HepG2 (cell line): ENCODE measurements around the gene SYNJ2. TPM values are rescaled to one million over a fixed set of nuclear protein-coding genes. Genes with fewer than 3 reads are reported as not detected.

ENCODE experiments used
- ARNTL ChIP-seq: sonication (generic); formaldehyde crosslinking; IDR thresholded peaks from 2 replicates; pipeline ENCODE4 v1.4.0; 2020; ENCODE audit warnings: mild to moderate bottlenecking, missing genetic modification reagents
- IRX3 ChIP-seq: sonication (generic); formaldehyde crosslinking; IDR thresholded peaks from 2 replicates; pipeline ENCODE4 v1.8.1; 2023; ENCODE audit warnings: mild to moderate bottlenecking, low read depth, missing genetic modification reagents, borderline replicate concordance
- ISL2 ChIP-seq: sonication (generic); formaldehyde crosslinking; IDR thresholded peaks from 2 replicates; pipeline ENCODE4 v1.5.0; 2020; ENCODE audit warnings: missing genetic modification reagents
- MTF1 ChIP-seq: sonication (generic); formaldehyde crosslinking; IDR thresholded peaks from 2 replicates; pipeline ENCODE4 v1.5.0; 2020; ENCODE audit warnings: missing genetic modification reagents
- PPARG ChIP-seq: conservative IDR thresholded peaks from 2 replicates; pipeline ENCODE4 v1.6.1; 2016; ENCODE audit warnings: missing biosample characterization, missing genetic modification reagents
- SAFB2 ChIP-seq: sonication (generic); formaldehyde crosslinking; IDR thresholded peaks from 2 replicates; pipeline ENCODE4 v1.5.1; 2020; ENCODE audit warnings: missing genetic modification reagents, low read depth, mild to moderate bottlenecking, borderline replicate concordance
- ZFP41 ChIP-seq: sonication (generic); formaldehyde crosslinking; IDR thresholded peaks from 2 replicates; pipeline ENCODE4 v1.4.0; 2020; ENCODE audit warnings: mild to moderate bottlenecking, missing genetic modification reagents, borderline replicate concordance
- ZNF558 ChIP-seq: sonication (generic); formaldehyde crosslinking; IDR thresholded peaks from 2 replicates; pipeline ENCODE4 v1.9.0; 2022; ENCODE audit warnings: mild to moderate bottlenecking, missing genetic modification reagents, borderline replicate concordance
- ZNF652 ChIP-seq: IDR thresholded peaks from 2 replicates; pipeline ENCODE4 v1.6.1; 2016; ENCODE audit warnings: low read depth, borderline replicate concordance
- ZNF703 ChIP-seq: sonication (generic); formaldehyde crosslinking; IDR thresholded peaks from 2 replicates; pipeline ENCODE4 v1.5.1; 2020; ENCODE audit warnings: missing genetic modification reagents, mild to moderate bottlenecking, moderate library complexity, borderline replicate concordance
- ZNF850 ChIP-seq: sonication (generic); formaldehyde crosslinking; conservative IDR thresholded peaks from 2 replicates; pipeline ENCODE4 v1.9.0; 2021; ENCODE audit warnings: mild to moderate bottlenecking, missing genetic modification reagents
- ZSCAN25 ChIP-seq: sonication (generic); formaldehyde crosslinking; IDR thresholded peaks from 2 replicates; pipeline ENCODE4 v1.8.0; 2022; ENCODE audit warnings: mild to moderate bottlenecking, missing genetic modification reagents
- polyA plus RNA-seq, 8 experiments: library from polyadenylated mRNA; depleted of rRNA in 3 of 8; stranded (reverse) in 7 of 8; unstranded in 1 of 8; fragments of >200 nt; fragmentation: Illumina TruSeq in 4 of 8; extraction: Trizol in 4 of 8; gene quantifications; 2 replicates each; pipeline versions ENCODE4 v1.2.1 to v1.2.3, GENCODE V29; 2011 to 2016; ENCODE audit warnings: low read depth in 4 of 8, missing spikeins in 1 of 8, mixed read lengths in 1 of 8; ENCODE audit not compliant: insufficient read depth in 1 of 8
- total RNA-seq, 5 experiments: library from RNA; depleted of rRNA; stranded (reverse); fragments of >200 nt; fragmentation: Illumina TruSeq; extraction: Trizol; gene quantifications; 2 replicates each; pipeline ENCODE4 v1.2.3, GENCODE V29; 2016; ENCODE audit warnings: low read depth in 1 of 5
- TF ChIP-seq, protein P1 (sequence below): sonication (generic); formaldehyde crosslinking; IDR thresholded peaks from 2 replicates; pipeline ENCODE4 v1.9.0; 2022; ENCODE audit warnings: low read depth, missing genetic modification reagents
- TF ChIP-seq, protein P2 (sequence below): sonication (generic); formaldehyde crosslinking; IDR thresholded peaks from 2 replicates; pipeline ENCODE4 v1.4.0; 2020; ENCODE audit warnings: missing genetic modification reagents
- TF ChIP-seq, protein P3 (sequence below): sonication (generic); formaldehyde crosslinking; IDR thresholded peaks from 2 replicates; pipeline ENCODE4 v1.5.0; 2020; ENCODE audit warnings: mild to moderate bottlenecking, low read depth, missing genetic modification reagents, borderline replicate concordance
- TF ChIP-seq, protein P4 (sequence below): sonication (generic); formaldehyde crosslinking; conservative IDR thresholded peaks from 2 replicates; pipeline ENCODE4 v1.4.0; 2020; ENCODE audit warnings: missing genetic modification reagents
- TF ChIP-seq, protein P5 (sequence below): sonication (generic); formaldehyde crosslinking; IDR thresholded peaks from 2 replicates; pipeline ENCODE4 v1.5.1; 2020; ENCODE audit warnings: missing genetic modification reagents, mild to moderate bottlenecking, borderline replicate concordance

Gene SYNJ2
- total and polyA plus RNA-seq, 2 of the 13 experiments (the other 11 are each of a cell fraction or from before 2014, with no cell fraction given), result 39.1 to 57.6 TPM

DNA sequence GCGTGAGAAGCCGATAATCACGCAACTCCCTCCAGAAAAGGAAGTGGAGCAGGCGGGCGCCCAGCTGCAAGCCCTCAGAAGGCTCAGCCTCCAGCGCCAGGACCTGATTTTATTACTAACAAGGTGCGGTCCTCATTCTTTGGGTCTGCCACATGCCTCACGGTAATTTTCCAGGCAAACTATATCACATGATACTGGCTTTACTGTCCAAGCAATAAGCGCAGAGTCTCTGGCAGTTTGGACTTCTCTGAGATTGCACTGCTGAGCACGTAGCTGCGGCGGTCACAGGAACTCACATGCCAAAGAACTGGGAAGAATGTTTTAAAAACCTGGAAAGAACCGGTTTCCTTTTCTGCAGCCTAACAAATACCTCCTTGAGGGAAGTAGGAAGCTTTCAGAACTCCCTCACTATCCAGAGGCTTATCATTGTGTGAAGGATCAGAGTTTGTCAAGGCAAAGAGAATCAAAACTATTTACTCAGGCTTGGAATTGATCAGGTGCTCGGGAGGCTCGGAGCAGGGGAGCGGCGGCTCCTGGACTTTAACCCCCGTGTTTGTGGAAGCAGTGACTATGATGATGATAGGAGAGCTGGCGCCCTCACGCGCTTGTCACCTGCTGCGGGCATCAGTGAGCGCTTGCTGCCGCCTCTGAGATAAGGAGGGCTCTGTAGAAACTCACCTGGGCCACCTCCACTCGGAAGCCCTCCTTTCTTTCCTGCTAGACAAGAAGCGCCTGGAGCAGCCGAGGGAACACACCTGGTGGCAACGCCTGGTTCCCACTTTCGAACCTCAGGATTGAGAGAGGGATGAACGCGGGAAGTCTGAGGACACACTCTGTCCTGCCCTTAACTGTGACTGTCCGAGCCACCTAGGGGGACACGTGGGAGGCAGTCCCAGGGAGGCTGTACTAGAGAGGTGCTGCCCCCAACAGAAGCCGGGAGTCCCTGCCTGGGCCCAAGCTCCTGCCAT lies 27.2 kb upstream of the SYNJ2 start (continued):
- TF ChIP-seq, protein P1, sequence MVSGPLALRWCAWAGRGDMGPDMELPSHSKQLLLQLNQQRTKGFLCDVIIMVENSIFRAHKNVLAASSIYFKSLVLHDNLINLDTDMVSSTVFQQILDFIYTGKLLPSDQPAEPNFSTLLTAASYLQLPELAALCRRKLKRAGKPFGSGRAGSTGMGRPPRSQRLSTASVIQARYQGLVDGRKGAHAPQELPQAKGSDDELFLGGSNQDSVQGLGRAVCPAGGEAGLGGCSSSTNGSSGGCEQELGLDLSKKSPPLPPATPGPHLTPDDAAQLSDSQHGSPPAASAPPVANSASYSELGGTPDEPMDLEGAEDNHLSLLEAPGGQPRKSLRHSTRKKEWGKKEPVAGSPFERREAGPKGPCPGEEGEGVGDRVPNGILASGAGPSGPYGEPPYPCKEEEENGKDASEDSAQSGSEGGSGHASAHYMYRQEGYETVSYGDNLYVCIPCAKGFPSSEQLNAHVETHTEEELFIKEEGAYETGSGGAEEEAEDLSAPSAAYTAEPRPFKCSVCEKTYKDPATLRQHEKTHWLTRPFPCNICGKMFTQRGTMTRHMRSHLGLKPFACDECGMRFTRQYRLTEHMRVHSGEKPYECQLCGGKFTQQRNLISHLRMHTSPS, result 0 out of 2 replicates have a peak, but pooled peaks have one; percentile 58
- TF ChIP-seq ZFP41 (CRISPR knock-in tag) (no peak), ARNTL (CRISPR knock-in tag) (peak; percentile 74), ISL2 (peak; percentile 80), SAFB2 (no peak), PPARG (CRISPR knock-in tag) (peak; percentile 75), ZNF558 (peak; percentile 61; the same call in 1 of the 2 replicates), ZNF652 (CRISPR knock-in tag) (peak; percentile 8; the same call in 1 of the 2 replicates), IRX3 (CRISPR knock-in tag) (no peak), ZSCAN25 (peak; percentile 98), ZNF850 (CRISPR knock-in tag) (no peak), ZNF703 (peak; percentile 71; the same call in 1 of the 2 replicates), MTF1 (no peak)
- TF ChIP-seq, protein P2, sequence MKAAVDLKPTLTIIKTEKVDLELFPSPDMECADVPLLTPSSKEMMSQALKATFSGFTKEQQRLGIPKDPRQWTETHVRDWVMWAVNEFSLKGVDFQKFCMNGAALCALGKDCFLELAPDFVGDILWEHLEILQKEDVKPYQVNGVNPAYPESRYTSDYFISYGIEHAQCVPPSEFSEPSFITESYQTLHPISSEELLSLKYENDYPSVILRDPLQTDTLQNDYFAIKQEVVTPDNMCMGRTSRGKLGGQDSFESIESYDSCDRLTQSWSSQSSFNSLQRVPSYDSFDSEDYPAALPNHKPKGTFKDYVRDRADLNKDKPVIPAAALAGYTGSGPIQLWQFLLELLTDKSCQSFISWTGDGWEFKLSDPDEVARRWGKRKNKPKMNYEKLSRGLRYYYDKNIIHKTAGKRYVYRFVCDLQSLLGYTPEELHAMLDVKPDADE (CRISPR knock-in tag), result no peak
- TF ChIP-seq, protein P3, sequence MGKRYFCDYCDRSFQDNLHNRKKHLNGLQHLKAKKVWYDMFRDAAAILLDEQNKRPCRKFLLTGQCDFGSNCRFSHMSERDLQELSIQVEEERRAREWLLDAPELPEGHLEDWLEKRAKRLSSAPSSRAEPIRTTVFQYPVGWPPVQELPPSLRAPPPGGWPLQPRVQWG (CRISPR knock-in tag), result no peak
- TF ChIP-seq, protein P4, sequence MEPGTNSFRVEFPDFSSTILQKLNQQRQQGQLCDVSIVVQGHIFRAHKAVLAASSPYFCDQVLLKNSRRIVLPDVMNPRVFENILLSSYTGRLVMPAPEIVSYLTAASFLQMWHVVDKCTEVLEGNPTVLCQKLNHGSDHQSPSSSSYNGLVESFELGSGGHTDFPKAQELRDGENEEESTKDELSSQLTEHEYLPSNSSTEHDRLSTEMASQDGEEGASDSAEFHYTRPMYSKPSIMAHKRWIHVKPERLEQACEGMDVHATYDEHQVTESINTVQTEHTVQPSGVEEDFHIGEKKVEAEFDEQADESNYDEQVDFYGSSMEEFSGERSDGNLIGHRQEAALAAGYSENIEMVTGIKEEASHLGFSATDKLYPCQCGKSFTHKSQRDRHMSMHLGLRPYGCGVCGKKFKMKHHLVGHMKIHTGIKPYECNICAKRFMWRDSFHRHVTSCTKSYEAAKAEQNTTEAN (CRISPR knock-in tag), result no peak
- TF ChIP-seq, protein P5, sequence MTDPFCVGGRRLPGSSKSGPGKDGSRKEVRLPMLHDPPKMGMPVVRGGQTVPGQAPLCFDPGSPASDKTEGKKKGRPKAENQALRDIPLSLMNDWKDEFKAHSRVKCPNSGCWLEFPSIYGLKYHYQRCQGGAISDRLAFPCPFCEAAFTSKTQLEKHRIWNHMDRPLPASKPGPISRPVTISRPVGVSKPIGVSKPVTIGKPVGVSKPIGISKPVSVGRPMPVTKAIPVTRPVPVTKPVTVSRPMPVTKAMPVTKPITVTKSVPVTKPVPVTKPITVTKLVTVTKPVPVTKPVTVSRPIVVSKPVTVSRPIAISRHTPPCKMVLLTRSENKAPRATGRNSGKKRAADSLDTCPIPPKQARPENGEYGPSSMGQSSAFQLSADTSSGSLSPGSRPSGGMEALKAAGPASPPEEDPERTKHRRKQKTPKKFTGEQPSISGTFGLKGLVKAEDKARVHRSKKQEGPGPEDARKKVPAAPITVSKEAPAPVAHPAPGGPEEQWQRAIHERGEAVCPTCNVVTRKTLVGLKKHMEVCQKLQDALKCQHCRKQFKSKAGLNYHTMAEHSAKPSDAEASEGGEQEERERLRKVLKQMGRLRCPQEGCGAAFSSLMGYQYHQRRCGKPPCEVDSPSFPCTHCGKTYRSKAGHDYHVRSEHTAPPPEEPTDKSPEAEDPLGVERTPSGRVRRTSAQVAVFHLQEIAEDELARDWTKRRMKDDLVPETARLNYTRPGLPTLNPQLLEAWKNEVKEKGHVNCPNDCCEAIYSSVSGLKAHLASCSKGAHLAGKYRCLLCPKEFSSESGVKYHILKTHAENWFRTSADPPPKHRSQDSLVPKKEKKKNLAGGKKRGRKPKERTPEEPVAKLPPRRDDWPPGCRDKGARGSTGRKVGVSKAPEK, result 0 out of 2 replicates have a peak, but pooled peaks have one; percentile 62
